ENCODE data around the gene PRKCA. TPM values are rescaled to one million over a fixed set of nuclear protein-coding genes. Genes with fewer than 3 reads are reported as not detected.

PRKCA gene
- total and polyA plus RNA-seq, 2 donors from 2014 or later, result 8.0 to 50.8 TPM

DNA sequence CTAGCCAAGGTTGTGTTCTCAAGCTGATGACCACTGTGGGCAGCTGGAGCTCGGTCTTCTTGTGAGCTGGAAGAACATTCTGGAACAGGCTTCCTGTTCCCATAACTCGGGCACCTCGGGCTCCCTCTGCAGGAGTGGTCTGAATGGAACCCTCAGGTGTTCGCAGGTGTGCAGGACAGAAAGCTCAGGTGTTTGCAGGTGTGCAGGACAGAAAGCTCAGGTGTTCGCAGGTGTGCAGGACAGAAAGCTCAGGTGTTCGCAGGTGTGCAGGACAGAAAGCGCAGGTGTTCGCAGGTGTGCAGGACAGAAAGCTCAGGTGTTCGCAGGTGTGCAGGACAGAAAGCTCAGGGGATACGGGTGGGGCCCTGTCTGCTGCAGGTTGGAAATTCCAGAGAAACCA lies 423.5 kb downstream of the PRKCA start:
- no peak overlapping the region for H3K9ac ChIP-seq (ENCODE audit: low read length in 3 of 3)
- intact Hi-C loops (cut with DNase I), result loop anchor here (5.0 kb wide), 1 partner anchor 181 kb away; no protein-coding TSS in a partner anchor
- no peak for DNase-seq
- FAIRE-seq, result no peak
- no peaks in the 10 kb centered on the region for H3K36me3 ChIP-seq (ENCODE audit: control insufficient read depth in 2 of 3, insufficient read depth in 3 of 3, low read length in 3 of 3)
- peaks cover 0 to 4% (median 3%) of the 10 kb centered on the region in 3 donors for H3K4me1 ChIP-seq (ENCODE audit: control insufficient read depth in 2 of 3, insufficient read depth in 2 of 3, low read depth in 1 of 3, low read length in 3 of 3)
- H3K9me3 ChIP-seq (ENCODE audit: control insufficient read depth in 2 of 3, insufficient read depth in 1 of 3, low read length in 3 of 3), result no peaks in the 10 kb centered on the region
- H3K27ac ChIP-seq (ENCODE audit: low read depth in 2 of 2, low read length in 2 of 2), result no peak overlapping the region
- no peaks in the 10 kb centered on the region for H3K27me3 ChIP-seq (ENCODE audit: control insufficient read depth, insufficient read depth, low read length)
- no peak overlapping the region for H3K4me3 ChIP-seq (ENCODE audit: low read length in 3 of 3)
- TF ChIP-seq, protein P1, sequence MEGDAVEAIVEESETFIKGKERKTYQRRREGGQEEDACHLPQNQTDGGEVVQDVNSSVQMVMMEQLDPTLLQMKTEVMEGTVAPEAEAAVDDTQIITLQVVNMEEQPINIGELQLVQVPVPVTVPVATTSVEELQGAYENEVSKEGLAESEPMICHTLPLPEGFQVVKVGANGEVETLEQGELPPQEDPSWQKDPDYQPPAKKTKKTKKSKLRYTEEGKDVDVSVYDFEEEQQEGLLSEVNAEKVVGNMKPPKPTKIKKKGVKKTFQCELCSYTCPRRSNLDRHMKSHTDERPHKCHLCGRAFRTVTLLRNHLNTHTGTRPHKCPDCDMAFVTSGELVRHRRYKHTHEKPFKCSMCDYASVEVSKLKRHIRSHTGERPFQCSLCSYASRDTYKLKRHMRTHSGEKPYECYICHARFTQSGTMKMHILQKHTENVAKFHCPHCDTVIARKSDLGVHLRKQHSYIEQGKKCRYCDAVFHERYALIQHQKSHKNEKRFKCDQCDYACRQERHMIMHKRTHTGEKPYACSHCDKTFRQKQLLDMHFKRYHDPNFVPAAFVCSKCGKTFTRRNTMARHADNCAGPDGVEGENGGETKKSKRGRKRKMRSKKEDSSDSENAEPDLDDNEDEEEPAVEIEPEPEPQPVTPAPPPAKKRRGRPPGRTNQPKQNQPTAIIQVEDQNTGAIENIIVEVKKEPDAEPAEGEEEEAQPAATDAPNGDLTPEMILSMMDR (IDR thresholded peaks at IDR 0.05; ENCODE audit: borderline replicate concordance, extremely low read depth, insufficient read depth), result no peak

DNA sequence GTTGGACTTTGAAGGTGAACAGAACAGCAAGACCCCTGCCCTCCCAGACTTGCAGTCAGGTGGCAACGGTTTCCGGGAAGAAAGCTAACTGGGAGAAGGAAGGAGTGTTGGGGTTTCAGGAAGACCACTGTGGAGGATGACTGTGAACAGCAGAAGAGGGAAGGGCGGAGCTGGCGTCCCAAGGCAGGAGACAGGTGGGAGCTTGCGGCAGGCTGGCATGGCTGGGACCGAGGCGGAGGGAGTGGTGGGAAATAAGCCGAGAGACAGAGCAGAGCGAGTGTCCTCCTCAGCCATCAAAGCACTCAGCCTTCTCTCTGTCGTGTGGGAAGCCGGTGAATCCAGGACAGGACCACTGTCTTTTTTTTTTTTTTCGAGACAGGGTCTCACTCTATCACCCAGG lies 424.0 kb downstream of the PRKCA start:
- intact Hi-C loops (cut with DNase I), result loop anchor here (5.0 kb wide), 1 partner anchor 181 kb away; no protein-coding TSS in a partner anchor
- Histone ChIP-seq H3K36me3 (ENCODE audit: control insufficient read depth in 2 of 3, insufficient read depth in 3 of 3, low read length in 3 of 3) (no peaks in the 10 kb centered on the region), H3K9ac (ENCODE audit: low read length in 3 of 3) (no peak overlapping the region), H3K27me3 (ENCODE audit: control insufficient read depth, insufficient read depth, low read length) (no peaks in the 10 kb centered on the region), H3K9me3 (ENCODE audit: control insufficient read depth in 2 of 3, insufficient read depth in 1 of 3, low read length in 3 of 3) (no peaks in the 10 kb centered on the region), H3K4me1 (ENCODE audit: control insufficient read depth in 2 of 3, insufficient read depth in 2 of 3, low read depth in 1 of 3, low read length in 3 of 3) (peaks cover 0 to 4% (median 3%) of the 10 kb centered on the region in 3 donors), H3K4me3 (ENCODE audit: low read length in 3 of 3) (no peak overlapping the region), H3K27ac (ENCODE audit: low read depth in 2 of 2, low read length in 2 of 2) (no peak overlapping the region)
- FAIRE-seq, result no peak
- TF ChIP-seq, protein P1 (IDR thresholded peaks at IDR 0.05; ENCODE audit: borderline replicate concordance, extremely low read depth, insufficient read depth), result no peak
- DNase-seq, result no peak

DNA sequence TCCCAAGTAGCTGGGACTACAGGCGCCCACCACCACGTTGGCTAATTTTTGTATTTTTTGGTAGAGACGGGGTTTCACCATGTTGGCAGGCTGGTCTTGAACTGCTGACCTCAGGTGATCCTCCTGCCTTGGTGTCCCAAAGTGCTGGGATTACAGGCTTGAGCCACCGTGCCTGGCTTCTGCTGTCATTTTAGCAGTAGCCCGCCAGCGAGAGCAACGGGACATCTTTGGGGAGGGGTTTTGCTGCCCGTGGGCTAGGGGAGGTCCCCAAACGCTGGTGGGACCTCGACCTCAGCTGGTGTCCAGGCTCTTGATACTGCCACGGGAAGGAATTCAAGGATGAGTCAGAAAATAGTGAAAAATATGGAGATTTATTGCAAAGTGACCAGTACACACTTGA lies 424.4 kb downstream of the PRKCA start:
- Histone ChIP-seq H3K9me3 (ENCODE audit: control insufficient read depth in 2 of 3, insufficient read depth in 1 of 3, low read length in 3 of 3) (no peaks in the 10 kb centered on the region), H3K27me3 (ENCODE audit: control insufficient read depth, insufficient read depth, low read length) (no peaks in the 10 kb centered on the region), H3K4me1 (ENCODE audit: control insufficient read depth in 2 of 3, insufficient read depth in 2 of 3, low read depth in 1 of 3, low read length in 3 of 3) (peaks cover 0 to 4% (median 3%) of the 10 kb centered on the region in 3 donors), H3K9ac (ENCODE audit: low read length in 3 of 3) (no peak overlapping the region), H3K4me3 (ENCODE audit: low read length in 3 of 3) (no peak overlapping the region), H3K27ac (ENCODE audit: low read depth in 2 of 2, low read length in 2 of 2) (no peak overlapping the region), H3K36me3 (ENCODE audit: control insufficient read depth in 2 of 3, insufficient read depth in 3 of 3, low read length in 3 of 3) (no peaks in the 10 kb centered on the region)
- TF ChIP-seq, protein P1 (IDR thresholded peaks at IDR 0.05; ENCODE audit: borderline replicate concordance, extremely low read depth, insufficient read depth), result no peak
- intact Hi-C loops (cut with DNase I), result loop anchor here (5.0 kb wide), 1 partner anchor 180 kb away; no protein-coding TSS in a partner anchor
- no peak for FAIRE-seq
- no peak for DNase-seq
